ENCODE results near the gene ETNK2. TPM values are rescaled to one million over a fixed set of nuclear protein-coding genes. Genes with fewer than 3 reads are reported as not detected.

Gene ETNK2
- total RNA-seq, 2 donors from 2014 or later: 4.0 to 15.8 TPM

DNA sequence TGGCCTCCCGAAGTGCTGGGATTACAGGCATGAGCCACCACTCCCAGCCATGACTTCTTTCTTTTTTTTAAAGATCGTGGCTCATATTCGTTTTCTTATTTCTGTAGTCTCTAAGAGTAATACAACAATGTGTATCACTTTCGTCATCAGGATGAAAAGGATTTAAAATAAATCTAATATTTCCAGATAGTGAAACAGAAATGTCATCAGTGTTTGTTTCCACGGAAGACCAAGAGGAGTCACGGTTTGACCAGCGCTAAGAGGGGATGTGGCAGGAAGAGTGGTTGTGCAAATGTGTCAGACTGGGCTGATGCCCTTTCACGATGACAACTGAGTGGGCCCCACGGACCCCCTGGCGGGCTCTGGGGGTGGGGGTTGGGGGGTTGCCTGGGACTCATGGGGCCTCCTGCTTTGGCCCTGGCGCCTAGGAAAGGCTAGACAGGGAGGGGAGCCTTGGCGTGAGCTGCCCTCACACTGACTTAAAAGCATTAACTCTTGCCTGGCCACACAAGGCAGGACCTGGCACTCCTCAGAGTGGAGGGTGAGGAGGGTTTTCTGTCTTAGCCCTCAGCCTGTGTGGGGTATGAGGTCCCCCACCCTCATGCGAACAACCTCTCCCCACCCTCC lies 70.6 kb downstream of the ETNK2 start:
- H3K9me3 ChIP-seq: no peaks in the 10 kb centered on the region
- peaks cover 100% of the 10 kb centered on the region for H3K4me1 ChIP-seq
- intact Hi-C loops (cut with DNase I): no loop called here
- peak overlapping the region; percentile 87 to 97 (median 92) for H3K27ac ChIP-seq
- no peak for ATAC-seq
- TF ChIP-seq, protein P1, sequence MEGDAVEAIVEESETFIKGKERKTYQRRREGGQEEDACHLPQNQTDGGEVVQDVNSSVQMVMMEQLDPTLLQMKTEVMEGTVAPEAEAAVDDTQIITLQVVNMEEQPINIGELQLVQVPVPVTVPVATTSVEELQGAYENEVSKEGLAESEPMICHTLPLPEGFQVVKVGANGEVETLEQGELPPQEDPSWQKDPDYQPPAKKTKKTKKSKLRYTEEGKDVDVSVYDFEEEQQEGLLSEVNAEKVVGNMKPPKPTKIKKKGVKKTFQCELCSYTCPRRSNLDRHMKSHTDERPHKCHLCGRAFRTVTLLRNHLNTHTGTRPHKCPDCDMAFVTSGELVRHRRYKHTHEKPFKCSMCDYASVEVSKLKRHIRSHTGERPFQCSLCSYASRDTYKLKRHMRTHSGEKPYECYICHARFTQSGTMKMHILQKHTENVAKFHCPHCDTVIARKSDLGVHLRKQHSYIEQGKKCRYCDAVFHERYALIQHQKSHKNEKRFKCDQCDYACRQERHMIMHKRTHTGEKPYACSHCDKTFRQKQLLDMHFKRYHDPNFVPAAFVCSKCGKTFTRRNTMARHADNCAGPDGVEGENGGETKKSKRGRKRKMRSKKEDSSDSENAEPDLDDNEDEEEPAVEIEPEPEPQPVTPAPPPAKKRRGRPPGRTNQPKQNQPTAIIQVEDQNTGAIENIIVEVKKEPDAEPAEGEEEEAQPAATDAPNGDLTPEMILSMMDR (IDR thresholded peaks at IDR 0.05): no peak
- no peak for TF ChIP-seq POLR2A (IDR thresholded peaks at IDR 0.05)
- H3K27me3 ChIP-seq: no peaks in the 10 kb centered on the region
- H3K4me3 ChIP-seq: no peak overlapping the region
- 30 to 48% methylated on average over 11 to 13 of the region's 13 CpGs for WGBS, 2 donors
- no peaks in the 10 kb centered on the region for H3K36me3 ChIP-seq (replicated peaks in 1 of 2; ENCODE audit: insufficient read depth in 1 of 2, low read depth in 2 of 2)
- DNase-seq: no peak

Other genes starting within 250 kb of the ETNK2 start
- 10 to 100 TPM; 29.6 to 37.2 TPM for gene SOX13, start 78.9 kb downstream of the ETNK2 start, total RNA-seq
- gene REN, start 14.3 kb upstream of the ETNK2 start, total RNA-seq: not detected
- not detected for gene KISS1, start 44.4 kb upstream of the ETNK2 start, total RNA-seq
- gene GOLT1A, start 61.9 kb upstream of the ETNK2 start, total RNA-seq: 1 to 10 TPM in 1 of 2 donors, not detected in 1; 6.5 TPM
- 10 to 100 TPM; 10.9 to 20.4 TPM for gene PLEKHA6, start 207.9 kb upstream of the ETNK2 start, total RNA-seq

Measured in body of pancreas (tissue), 4 donors.